Measurements from ENCODE around the gene FOS.

Gene FOS

DNA sequence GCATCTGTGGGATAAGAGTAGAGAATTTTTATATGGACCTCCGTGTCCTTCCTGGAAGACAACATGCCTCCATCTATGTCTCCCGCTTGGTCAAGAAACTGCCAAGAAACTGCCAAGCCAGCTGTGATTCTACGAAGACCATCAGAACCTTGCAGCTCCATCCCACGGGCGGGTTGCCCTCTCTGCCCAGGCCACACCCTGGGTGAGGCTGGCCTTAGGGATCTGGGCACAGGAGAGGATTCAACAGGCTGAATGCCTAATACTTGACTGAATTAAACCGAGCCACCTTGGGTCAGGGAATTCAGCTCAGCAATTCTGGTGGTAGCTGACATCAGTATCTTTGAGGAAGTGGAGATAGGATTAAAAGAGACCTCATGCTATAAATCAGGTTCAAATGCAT is 37.8 kb upstream of the FOS start:
- no peaks in the 10 kb centered on the region for H3K27me3 ChIP-seq (ENCODE audit: insufficient read depth, low read length)
- no peaks in the 10 kb centered on the region for H3K36me3 ChIP-seq (ENCODE audit: insufficient read depth, low read depth, low read length)
- no peak overlapping the region for H3K4me3 ChIP-seq (ENCODE audit: low read length)
- H3K9ac ChIP-seq (ENCODE audit: low read depth, low read length): no peak overlapping the region
- no peaks in the 10 kb centered on the region for H3K4me1 ChIP-seq (ENCODE audit: insufficient read depth, low read length)
- no peaks in the 10 kb centered on the region for H3K9me3 ChIP-seq (ENCODE audit: insufficient read depth, low read depth, low read length)
- H3K27ac ChIP-seq (ENCODE audit: low read length): no peak overlapping the region

DNA sequence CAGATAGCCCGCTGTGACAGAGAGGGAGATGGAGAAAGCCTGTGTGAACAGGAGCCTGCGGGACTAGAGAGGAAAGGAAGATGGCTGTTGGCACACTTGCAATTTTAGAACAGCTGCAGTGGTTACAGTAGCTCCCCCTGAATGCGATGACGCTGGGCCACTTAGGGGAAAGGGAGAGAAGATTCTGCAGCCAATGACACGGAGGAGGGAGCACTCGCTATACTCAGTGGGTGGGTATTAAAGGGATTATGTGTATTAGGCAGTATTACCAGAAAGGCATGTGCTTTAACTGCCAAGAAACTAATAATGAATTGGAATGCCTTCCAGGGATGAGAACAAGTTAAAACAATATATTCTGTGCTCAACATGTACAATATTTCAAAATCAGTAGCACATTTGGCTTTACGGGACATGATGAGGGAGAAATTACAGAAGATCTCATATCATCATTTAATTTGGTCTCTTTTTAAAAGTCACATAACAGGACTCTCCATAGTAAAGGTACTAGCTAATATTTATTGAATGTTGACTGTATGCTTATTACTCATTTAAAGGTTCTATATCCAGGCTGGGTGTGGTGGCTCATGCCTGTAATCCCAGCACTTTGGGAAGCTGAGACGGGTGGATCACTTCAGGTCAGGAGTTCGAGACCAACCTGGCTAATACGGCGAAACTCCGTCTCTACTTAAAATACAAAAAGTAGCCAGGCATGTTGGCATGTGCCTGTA is 35.9 kb upstream of the FOS start:
- Histone ChIP-seq H3K36me3 (ENCODE audit: insufficient read depth, low read depth, low read length) (no peaks in the 10 kb centered on the region), H3K27ac (ENCODE audit: low read length) (no peak overlapping the region), H3K9ac (ENCODE audit: low read depth, low read length) (no peak overlapping the region), H3K27me3 (ENCODE audit: insufficient read depth, low read length) (no peaks in the 10 kb centered on the region), H3K4me1 (ENCODE audit: insufficient read depth, low read length) (no peaks in the 10 kb centered on the region; the same call in 1 of the 2 replicates), H3K9me3 (ENCODE audit: insufficient read depth, low read depth, low read length) (no peaks in the 10 kb centered on the region), H3K4me3 (ENCODE audit: low read length) (no peak overlapping the region)

DNA sequence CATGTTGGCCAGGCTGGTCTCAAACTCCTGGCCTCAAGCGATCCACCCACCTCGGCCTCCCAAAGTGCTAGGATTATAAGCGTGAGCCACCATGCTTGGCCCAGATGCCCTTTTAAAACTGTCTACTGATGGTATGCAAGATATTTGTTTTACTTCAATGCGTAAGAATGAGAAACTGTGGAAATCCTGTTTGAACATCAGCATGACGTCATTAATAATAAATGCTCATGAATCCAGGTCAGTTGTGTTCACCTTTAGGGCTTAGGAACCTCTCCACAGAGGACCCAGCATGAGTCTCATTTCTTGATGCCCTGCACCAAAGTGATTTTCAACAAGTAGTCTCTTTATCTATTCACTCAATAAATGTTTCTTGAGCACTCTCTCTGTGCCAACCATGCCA is 34.5 kb upstream of the FOS start:
- Histone ChIP-seq H3K36me3 (ENCODE audit: insufficient read depth, low read depth, low read length) (no peaks in the 10 kb centered on the region), H3K9ac (ENCODE audit: low read depth, low read length) (no peak overlapping the region), H3K27me3 (ENCODE audit: insufficient read depth, low read length) (no peaks in the 10 kb centered on the region), H3K4me1 (ENCODE audit: insufficient read depth, low read length) (no peaks in the 10 kb centered on the region; the same call in 1 of the 2 replicates), H3K27ac (ENCODE audit: low read length) (no peak overlapping the region), H3K4me3 (ENCODE audit: low read length) (no peak overlapping the region), H3K9me3 (ENCODE audit: insufficient read depth, low read depth, low read length) (no peaks in the 10 kb centered on the region)

DNA sequence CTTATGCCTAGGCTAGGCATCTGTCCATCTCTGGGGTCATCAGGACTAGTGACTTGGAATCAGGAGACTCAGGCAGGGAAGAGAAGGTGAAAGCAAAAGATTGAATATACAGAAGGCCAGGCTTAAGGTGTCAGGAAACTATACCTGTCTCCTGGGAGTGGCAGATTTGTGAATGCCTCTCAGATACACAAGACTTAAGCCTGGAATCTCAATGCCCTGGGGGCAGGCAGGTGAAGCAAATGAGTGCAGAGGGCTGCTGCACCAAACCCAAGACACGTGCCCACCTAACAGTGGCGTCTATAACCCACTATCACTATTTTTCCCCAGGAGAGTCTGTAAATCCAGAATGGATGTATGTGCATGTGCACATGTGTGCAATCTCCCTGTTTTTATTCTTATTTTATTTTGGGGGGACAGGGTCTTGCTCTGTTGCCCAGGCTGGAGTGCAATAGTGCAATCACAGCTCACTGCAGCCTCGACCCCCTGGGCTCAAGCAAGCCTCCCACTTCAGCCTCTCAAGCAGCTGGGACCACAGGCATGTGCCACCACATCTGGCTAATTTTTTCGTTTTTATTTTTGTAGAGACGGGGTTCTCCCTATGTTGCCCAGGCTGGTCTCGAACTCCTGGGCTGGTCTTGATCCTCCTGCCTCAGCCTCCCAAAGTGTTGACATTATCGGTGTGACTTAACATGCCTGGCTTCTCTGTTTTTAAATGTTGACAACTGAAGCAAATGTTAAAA is 31.9 kb upstream of the FOS start:
- Histone ChIP-seq H3K4me3 (ENCODE audit: low read length) (no peak overlapping the region), H3K36me3 (ENCODE audit: insufficient read depth, low read depth, low read length) (no peaks in the 10 kb centered on the region), H3K9me3 (ENCODE audit: insufficient read depth, low read depth, low read length) (no peaks in the 10 kb centered on the region), H3K27me3 (ENCODE audit: insufficient read depth, low read length) (no peaks in the 10 kb centered on the region), H3K4me1 (ENCODE audit: insufficient read depth, low read length) (peaks cover 3% of the 10 kb centered on the region; the same call in 1 of the 2 replicates), H3K9ac (ENCODE audit: low read depth, low read length) (no peak overlapping the region), H3K27ac (ENCODE audit: low read length) (no peak overlapping the region)

DNA sequence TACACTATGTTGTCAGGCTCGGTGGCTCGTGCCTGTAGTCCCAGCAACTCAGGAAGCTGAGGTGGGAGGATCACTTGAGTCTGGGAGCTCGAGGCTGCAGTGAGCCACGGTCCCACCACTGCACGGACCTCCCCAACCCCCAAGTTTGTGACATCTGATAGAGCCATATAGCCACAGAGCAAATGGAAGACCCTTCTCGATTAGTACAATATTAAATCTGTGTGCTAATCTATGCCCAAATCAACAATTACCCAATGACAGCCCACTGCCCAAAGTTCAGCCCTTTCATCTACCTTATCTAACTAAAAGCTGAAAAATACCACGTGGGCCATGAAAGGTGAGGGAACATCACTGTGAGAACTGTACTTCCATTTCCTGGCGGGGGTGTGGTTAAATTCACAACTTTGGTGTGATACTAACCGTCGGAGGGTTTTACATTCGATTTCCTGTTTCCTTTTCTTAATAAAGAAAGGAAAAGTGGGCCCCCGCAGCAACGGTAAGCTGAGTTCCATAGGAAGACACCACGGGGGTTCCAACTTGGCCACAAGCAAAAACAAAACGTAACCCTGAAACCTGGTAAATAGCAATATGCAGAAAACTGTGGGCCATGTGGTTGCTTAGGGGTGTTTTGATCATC is 31.2 kb upstream of the FOS start:
- Histone ChIP-seq H3K4me3 (ENCODE audit: low read length) (no peak overlapping the region), H3K27ac (ENCODE audit: low read length) (no peak overlapping the region), H3K9ac (ENCODE audit: low read depth, low read length) (no peak overlapping the region; the same call in 1 of the 2 replicates), H3K36me3 (ENCODE audit: insufficient read depth, low read depth, low read length) (no peaks in the 10 kb centered on the region), H3K27me3 (ENCODE audit: insufficient read depth, low read length) (no peaks in the 10 kb centered on the region), H3K4me1 (ENCODE audit: insufficient read depth, low read length) (peaks cover 3% of the 10 kb centered on the region; the same call in 1 of the 2 replicates), H3K9me3 (ENCODE audit: insufficient read depth, low read depth, low read length) (no peaks in the 10 kb centered on the region)

DNA sequence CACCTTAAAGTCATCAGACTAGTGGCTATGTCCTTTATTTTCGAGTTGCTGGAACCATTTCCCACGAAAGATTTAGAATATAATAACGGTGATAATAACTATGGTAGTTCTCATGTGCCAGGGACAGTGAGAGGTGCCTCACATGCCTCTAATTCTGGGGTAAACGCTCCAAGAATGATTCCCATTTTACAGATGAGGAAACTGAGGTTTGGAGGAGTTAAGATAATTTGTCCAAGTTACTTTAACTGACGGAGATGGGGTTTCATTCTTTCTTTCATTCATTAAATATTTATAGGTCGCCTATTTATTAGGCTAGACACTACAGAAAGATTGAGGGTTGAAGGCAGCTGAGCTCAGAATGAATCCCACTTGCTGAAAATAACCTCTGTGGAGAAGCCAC is 30.7 kb upstream of the FOS start:
- Histone ChIP-seq H3K4me1 (ENCODE audit: insufficient read depth, low read length) (peaks cover 3% of the 10 kb centered on the region; the same call in 1 of the 2 replicates), H3K9me3 (ENCODE audit: insufficient read depth, low read depth, low read length) (no peaks in the 10 kb centered on the region), H3K27ac (ENCODE audit: low read length) (no peak overlapping the region), H3K4me3 (ENCODE audit: low read length) (no peak overlapping the region), H3K36me3 (ENCODE audit: insufficient read depth, low read depth, low read length) (no peaks in the 10 kb centered on the region), H3K9ac (ENCODE audit: low read depth, low read length) (no peak overlapping the region; the same call in 1 of the 2 replicates), H3K27me3 (ENCODE audit: insufficient read depth, low read length) (no peaks in the 10 kb centered on the region)

DNA sequence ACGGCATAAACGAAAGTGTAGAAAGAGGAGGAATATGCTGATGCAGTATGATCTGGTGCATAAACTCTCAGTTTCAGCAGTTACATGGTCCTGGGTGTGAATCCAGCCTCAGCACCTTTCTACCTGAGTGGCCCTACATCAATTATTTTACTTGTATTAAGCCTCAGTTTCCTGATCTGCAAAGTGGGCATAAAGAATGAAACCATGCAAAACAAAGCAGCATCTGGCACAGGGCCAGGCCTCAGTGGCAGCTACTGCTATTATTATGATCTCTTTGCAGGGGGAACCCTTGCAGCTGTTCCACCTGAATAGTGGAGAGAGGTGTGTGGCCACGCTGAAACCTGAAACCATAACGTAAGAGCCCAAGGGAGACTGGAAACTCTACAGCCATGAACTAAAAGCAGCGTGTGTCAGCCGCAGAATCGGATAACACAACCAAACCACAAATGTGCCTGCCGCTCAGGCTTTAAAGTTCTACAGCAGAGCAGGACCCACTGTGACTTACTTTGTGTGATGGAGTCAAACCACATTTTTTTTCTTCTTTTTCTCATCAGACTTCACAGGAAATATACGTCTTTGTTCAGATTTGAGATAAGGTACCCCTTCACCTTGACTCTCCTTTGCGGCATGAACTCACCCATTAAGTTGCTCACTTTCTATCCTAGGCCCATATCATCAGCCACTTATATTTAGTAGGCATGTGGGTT is 29.2 kb upstream of the FOS start:
- H3K9ac ChIP-seq (ENCODE audit: low read depth, low read length): peak overlapping the region; percentile 36; the same call in 1 of the 2 replicates
- H3K9me3 ChIP-seq (ENCODE audit: insufficient read depth, low read depth, low read length): no peaks in the 10 kb centered on the region
- peaks cover 3% of the 10 kb centered on the region; the same call in 1 of the 2 replicates for H3K4me1 ChIP-seq (ENCODE audit: insufficient read depth, low read length)
- no peaks in the 10 kb centered on the region for H3K36me3 ChIP-seq (ENCODE audit: insufficient read depth, low read depth, low read length)
- H3K4me3 ChIP-seq (ENCODE audit: low read length): no peak overlapping the region
- no peaks in the 10 kb centered on the region for H3K27me3 ChIP-seq (ENCODE audit: insufficient read depth, low read length)
- H3K27ac ChIP-seq (ENCODE audit: low read length): no peak overlapping the region

DNA sequence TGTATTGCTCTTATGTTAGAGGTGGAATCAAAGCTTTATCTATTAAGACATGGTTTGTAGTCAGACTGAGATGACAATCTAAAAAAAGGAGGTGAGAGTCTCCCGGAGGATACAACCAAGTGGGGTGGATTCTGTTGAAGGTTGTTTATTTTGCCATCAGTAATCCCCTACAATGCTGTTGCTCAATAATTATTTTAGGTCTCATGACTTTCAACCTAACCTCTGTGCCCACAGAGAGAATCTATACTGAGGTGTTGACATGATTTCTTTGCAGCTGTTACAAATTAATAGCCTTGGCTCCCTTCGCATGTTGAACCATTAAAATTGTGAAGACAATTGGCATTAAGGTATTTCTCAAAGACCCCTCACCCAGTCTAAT is 28.7 kb upstream of the FOS start:
- no peaks in the 10 kb centered on the region for H3K36me3 ChIP-seq (ENCODE audit: insufficient read depth, low read depth, low read length)
- H3K9me3 ChIP-seq (ENCODE audit: insufficient read depth, low read depth, low read length): no peaks in the 10 kb centered on the region
- H3K27me3 ChIP-seq (ENCODE audit: insufficient read depth, low read length): no peaks in the 10 kb centered on the region
- no peak overlapping the region for H3K27ac ChIP-seq (ENCODE audit: low read length)
- no peak overlapping the region for H3K4me3 ChIP-seq (ENCODE audit: low read length)
- H3K9ac ChIP-seq (ENCODE audit: low read depth, low read length): peak overlapping the region; percentile 36; the same call in 1 of the 2 replicates
- peaks cover 3% of the 10 kb centered on the region; the same call in 1 of the 2 replicates for H3K4me1 ChIP-seq (ENCODE audit: insufficient read depth, low read length)

DNA sequence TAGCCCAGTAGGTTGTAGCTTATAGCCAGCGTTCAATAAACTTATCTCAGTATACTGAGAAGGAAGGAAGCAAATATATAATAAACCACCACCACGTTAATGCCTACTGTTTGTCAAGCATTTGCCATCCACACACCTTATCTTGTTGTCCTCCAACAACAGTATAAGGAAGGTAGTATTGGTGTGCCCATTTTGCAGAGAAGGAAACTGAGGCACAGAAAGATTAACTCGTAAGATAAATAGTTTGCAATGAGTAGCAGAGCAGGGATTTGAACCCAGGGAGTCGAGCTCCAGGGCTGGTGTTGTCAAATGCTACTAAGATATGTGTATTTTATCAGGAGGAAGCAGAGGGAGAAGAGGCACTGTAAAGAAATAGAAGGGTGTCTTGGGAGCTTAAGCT is 27.8 kb upstream of the FOS start:
- H3K4me3 ChIP-seq (ENCODE audit: low read length): no peak overlapping the region
- H3K36me3 ChIP-seq (ENCODE audit: insufficient read depth, low read depth, low read length): no peaks in the 10 kb centered on the region
- peaks cover 3% of the 10 kb centered on the region; the same call in 1 of the 2 replicates for H3K4me1 ChIP-seq (ENCODE audit: insufficient read depth, low read length)
- no peak overlapping the region for H3K27ac ChIP-seq (ENCODE audit: low read length)
- no peaks in the 10 kb centered on the region for H3K9me3 ChIP-seq (ENCODE audit: insufficient read depth, low read depth, low read length)
- no peak overlapping the region for H3K9ac ChIP-seq (ENCODE audit: low read depth, low read length)
- no peaks in the 10 kb centered on the region for H3K27me3 ChIP-seq (ENCODE audit: insufficient read depth, low read length)

DNA sequence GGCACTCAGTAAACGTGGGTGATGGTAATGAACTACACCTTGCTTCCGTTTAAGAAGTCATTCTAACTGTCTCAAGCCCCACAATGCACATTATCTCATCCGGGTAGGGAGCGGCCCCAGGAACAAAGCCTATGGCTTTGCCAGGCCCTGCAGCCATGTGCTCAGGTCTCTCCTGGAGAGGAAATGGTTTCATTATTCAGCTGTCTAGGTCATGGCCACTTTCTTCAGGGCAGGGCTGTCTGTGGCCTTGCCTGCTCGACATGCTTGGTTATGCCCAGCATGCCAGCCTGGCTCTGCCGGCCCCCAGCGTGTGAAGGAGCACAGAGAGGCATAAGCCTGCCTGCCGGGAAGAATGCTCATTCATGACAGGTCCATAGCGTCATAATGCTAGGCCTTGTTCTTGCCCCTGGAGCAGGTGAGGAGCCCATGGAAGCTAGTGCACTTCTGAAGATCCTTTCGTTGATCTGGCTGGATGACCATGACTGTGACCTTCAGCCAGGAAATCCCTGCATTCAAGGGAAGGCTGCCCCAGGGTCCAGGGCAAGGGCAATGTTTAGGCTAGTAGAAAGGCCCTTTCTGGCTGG is 26.3 kb upstream of the FOS start:
- H3K27me3 ChIP-seq (ENCODE audit: insufficient read depth, low read length): no peaks in the 10 kb centered on the region
- no peak overlapping the region for H3K4me3 ChIP-seq (ENCODE audit: low read length)
- no peak overlapping the region for H3K9ac ChIP-seq (ENCODE audit: low read depth, low read length)
- H3K27ac ChIP-seq (ENCODE audit: low read length): no peak overlapping the region
- H3K9me3 ChIP-seq (ENCODE audit: insufficient read depth, low read depth, low read length): no peaks in the 10 kb centered on the region
- no peaks in the 10 kb centered on the region for H3K36me3 ChIP-seq (ENCODE audit: insufficient read depth, low read depth, low read length)
- H3K4me1 ChIP-seq (ENCODE audit: insufficient read depth, low read length): peaks cover 3% of the 10 kb centered on the region; the same call in 1 of the 2 replicates

DNA sequence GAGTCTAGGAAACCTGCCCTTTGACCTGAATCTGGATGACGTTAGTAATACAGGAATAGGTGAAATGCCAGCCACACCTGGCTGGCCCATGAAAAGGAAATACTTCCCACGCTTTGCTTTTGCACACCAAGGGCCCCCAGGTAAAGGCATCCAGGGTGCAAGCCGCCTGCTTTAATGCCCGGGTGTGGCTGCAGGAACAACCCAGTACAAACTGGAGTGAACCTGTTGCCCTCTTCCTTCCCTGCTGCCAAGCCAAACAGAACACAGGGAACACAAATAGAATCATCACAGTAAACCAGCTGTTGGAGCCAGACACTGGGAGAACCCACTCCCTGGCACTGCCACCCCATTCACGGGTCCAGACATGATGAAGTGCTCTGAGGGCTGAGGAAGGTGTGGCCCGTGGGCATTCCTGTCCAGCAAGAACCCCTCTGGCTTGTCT is 24.2 kb upstream of the FOS start:
- H3K36me3 ChIP-seq (ENCODE audit: insufficient read depth, low read depth, low read length): no peaks in the 10 kb centered on the region
- peaks cover 9% of the 10 kb centered on the region for H3K4me1 ChIP-seq (ENCODE audit: insufficient read depth, low read length)
- no peak overlapping the region for H3K9ac ChIP-seq (ENCODE audit: low read depth, low read length)
- no peaks in the 10 kb centered on the region for H3K9me3 ChIP-seq (ENCODE audit: insufficient read depth, low read depth, low read length)
- H3K27ac ChIP-seq (ENCODE audit: low read length): no peak overlapping the region
- H3K27me3 ChIP-seq (ENCODE audit: insufficient read depth, low read length): no peaks in the 10 kb centered on the region
- no peak overlapping the region for H3K4me3 ChIP-seq (ENCODE audit: low read length)
